Stimulated activated CD4-positive, alpha-beta T cell treated with anti-CD3 and anti-CD28 coated beads, Interleukin-1b, Interleukin-23, amount 100 ng/mL, for 4 hours (primary cell): ENCODE data around the gene PLEKHM1.
A peak's percentile ranks its signal among the peaks of the same experiment; 100 is the strongest.

Source experiments
- DNase-seq, 2 donors: peaks; one replicate each; pipeline ENCODE4 v3.0.0-alpha.2; 2020; ENCODE audit warnings: low read depth in 2 of 2

PLEKHM1 gene

DNA sequence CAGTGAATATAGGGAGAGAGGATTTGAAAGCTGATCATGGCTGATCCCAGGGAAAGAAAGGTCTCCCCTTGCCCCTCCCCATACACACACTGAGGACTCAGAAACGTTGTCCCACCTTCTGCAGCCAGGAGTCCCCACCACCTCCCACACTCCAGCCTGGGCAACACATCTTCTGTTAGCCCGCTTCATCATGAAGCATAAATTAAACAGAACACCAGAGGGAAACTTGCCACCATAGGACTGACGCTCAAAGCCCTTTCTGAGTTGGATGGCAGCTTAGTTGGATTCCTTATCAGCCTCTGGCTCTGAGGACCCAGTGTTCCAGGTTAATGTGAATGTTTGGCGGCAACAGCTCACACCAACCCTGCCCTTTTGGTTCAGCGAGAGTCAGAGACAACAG is 91.7 kb downstream of the PLEKHM1 start:
- no peak for DNase-seq

DNA sequence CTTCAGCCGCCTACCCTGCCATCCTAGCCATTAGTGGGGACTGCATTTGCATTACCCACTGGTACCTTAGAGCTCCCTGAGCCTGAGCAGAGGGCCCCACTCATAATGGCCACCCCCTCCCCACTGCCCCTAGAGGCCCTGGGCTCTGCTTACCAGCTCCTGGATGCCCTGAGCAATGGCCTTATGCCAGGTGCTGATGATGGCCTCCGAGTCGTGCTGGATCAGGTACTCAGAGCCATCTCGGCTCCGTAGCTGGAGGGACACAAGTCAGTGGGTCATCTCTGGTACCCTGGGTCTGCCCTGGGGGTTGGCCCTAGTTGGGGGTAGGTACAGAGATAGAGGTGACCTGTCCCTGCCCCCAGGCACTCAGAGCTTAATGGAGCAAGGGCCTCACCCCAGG is 92.7 kb downstream of the PLEKHM1 start:
- no peak for DNase-seq

GRCh38 chr17:45396496-45397205 is 93.9 kb downstream of the PLEKHM1 start:
- DNase-seq: no peak

GRCh38 chr17:45395569-45396415 is 94.7 kb downstream of the PLEKHM1 start:
- DNase-seq: no peak

- peak; percentile 17 to 23 for DNase-seq
These were observed 95.5 kb downstream of the PLEKHM1 start for GRCh38 chr17:45394913-45395568.

- DNase-seq: no peak
These were observed 96.0 kb downstream of the PLEKHM1 start for GRCh38 chr17:45394564-45394912.

DNA sequence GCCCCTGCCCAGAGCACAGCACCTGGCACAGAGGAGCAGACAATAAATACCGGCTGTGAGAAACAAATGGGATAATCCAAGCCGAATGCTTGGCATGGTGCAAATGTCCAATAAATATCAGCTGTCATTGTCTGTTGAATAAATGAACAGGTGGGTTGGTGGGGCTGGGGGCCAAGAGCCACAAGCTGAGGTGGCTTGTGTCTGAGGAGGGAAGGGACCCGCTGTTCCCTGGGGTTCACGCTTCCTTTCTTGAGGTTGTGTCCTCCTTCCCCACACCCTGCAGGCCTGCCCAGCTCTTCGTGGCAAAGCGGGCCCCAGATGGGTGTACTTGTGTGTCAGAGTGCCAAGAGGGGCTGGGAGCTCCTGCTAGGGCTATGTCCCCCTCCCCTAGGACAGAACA is 96.4 kb downstream of the PLEKHM1 start:
- DNase-seq: no peak

DNA sequence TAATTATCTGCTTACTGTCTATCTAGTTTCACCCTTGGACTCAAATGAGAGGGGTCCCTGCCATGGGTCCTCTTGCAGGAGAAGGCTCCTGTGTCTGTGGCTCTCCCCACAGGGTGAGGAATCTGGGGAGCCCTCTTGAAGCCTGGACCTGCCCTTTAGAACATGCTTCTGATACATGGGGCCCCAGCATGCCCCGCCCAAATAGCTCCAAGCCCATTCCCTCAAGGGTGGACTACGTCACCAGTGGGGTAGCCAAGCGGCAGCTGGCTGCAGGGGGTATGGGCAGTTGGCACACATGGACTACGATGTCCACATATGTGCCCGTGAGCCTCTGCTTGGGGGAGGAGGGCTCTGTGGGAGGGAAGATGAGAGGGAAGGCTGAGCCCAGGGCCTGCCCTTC is 97.1 kb downstream of the PLEKHM1 start:
- DNase-seq: no peak

DNA sequence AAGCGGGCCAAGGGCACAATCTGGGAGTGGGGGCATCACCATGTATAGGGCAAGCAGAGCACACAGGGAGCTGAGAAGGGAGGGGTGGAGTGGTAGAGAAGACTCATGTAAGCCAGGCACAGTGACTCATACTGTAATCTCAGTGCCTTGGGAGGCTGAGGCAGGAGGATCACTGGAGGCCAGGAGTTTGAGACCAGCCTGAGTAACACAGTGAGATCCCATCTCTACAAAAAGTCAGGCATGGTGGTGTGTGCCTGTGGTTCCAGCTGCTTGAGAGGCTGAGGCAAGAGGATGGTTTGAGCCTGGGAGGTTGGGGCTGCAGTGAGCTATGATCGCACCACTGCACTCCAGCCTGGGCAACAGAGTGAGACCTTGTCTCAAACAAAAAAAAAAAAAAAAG is 98.6 kb downstream of the PLEKHM1 start:
- DNase-seq: no peak

DNA sequence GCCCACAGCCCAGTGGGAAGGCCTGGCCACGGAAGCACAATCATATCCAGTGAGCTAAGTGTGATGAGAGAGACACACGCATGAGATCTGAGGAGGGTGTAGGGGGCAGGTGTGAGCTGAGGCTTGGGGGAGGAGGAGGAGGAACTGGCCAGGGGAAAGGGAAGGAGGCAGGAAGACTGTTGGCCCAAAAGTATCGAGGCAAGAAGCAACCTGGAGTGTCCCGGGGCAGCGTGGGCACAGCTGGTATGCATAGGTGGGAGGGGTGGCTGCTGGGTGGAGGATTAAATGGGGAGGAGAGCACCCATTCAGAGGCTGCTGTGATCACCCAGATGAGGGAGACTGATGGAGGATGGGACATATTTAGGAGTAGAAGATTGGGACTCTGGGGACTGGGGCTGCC is 99.2 kb downstream of the PLEKHM1 start:
- DNase-seq: no peak

DNA sequence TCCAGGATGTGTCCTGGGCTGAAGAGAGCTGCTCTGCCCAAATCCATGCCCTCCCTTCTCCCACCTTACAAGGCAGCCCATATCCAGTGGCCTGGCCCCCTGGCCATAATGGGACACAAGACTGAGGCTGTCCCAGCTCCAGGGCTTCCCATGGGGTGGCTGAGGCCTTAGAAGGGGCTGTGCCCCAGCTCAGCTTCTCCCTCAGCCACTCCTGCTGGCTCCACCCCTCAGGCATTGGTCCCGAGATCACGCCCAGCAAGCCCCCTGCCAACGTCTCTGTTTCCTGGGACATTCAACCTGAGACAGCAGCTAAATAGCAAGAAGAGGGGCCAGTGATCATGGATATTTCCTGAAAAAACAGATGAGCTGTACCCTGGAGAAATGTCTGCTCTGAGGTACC is 101.2 kb downstream of the PLEKHM1 start:
- DNase-seq: no peak

DNA sequence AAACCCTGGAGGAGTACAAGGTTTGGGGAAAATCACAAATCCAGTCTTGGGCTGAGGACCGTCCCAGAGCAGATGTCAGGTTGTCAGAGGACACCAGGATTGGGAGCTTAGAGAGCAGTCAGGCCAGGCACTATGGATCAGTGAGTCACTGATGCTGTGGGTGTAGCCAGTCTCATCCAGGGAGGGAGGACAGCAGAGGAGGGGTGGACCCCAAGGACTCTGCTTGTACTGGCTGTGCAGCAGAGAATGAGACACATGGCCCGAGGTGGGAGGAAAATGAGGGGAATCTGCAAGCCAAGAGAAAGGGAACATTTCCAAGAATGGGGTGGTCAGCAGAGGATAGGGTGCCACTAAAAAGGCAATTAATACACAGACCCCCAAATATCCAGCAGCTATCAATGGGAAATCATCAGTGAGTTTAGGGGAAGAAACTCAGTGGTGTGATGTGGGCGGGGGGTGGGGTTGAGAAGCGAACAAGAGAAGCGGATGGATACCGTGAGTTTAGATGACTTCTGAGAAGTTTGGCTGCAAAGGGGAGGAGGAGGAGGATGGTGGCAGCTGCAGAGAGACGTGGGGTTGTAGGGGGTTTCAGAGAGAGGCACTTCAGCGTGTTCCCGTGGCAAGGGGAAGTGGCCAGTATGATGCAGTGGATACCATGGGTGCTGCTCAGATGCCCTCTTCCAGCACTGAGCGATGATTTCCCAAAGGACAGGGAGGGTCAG is 101.8 kb downstream of the PLEKHM1 start:
- no peak for DNase-seq

DNA sequence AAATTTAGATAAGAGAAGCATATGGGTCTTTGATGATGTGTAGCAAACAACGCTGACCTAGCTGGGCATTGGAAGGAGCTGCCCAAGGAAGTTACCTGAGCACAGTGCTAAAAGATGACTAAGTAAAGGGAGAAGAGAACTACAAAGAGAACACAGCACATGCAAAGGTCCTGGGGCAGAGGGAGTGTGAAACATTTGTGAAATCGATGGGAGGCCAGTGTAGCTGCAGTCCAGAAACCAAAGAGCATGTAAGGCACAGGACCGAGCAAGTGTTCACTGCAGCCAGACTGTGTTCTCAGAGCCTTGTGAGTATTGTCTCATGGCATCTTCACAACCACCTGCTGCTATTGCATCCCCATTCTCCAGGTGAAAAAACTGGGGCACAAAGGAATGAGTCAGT is 102.8 kb downstream of the PLEKHM1 start:
- no peak for DNase-seq

- no peak for DNase-seq
These were observed 104.3 kb downstream of the PLEKHM1 start for GRCh38 chr17:45386178-45386577.
